Activated T-cell treated with anti-CD3 and anti-CD28 coated beads, Interleukin-2, amount 50 U/mL, for 48 hours (primary cell): ENCODE results near the gene NNMT.

Source experiments
- DNase-seq, 2 experiments: peaks; one replicate each; pipeline ENCODE4 v3.0.0-alpha.2; 2020

Gene NNMT

GRCh38 chr11:114295676-114296604 is at the start of gene NNMT:
TSS of gene NNMT (plus strand) at chr11:114296399. CDS start at chr11:114296557, 158 bp downstream.
- no peak for DNase-seq

GRCh38 chr11:114247070-114247789 is 49.0 kb upstream of the NNMT start:
- DNase-seq, result no peak

GRCh38 chr11:114250180-114250579 is 46.0 kb upstream of the NNMT start:
- no peak for DNase-seq

- DNase-seq, result no peak
Observed at GRCh38 chr11:114250993-114251814, 45.0 kb upstream of the NNMT start.

GRCh38 chr11:114251815-114252337 is 44.3 kb upstream of the NNMT start:
- no peak for DNase-seq

- DNase-seq, result no peak
Observed at GRCh38 chr11:114252767-114253166, 43.4 kb upstream of the NNMT start.

- no peak for DNase-seq
Observed at GRCh38 chr11:114253771-114254170, 42.4 kb upstream of the NNMT start.

- DNase-seq, result no peak
Observed at GRCh38 chr11:114254571-114255146, 41.5 kb upstream of the NNMT start.

- no peak for DNase-seq
Observed at GRCh38 chr11:114255289-114255688, 40.9 kb upstream of the NNMT start.

- no peak for DNase-seq
Observed at GRCh38 chr11:114256176-114256966, 39.8 kb upstream of the NNMT start.

GRCh38 chr11:114256967-114257286 is 39.3 kb upstream of the NNMT start:
- no peak for DNase-seq

- DNase-seq, result no peak
Observed at GRCh38 chr11:114257621-114258558, 38.3 kb upstream of the NNMT start.

- DNase-seq, result no peak
Observed at GRCh38 chr11:114258696-114259095, 37.5 kb upstream of the NNMT start.

GRCh38 chr11:114259124-114259526 is 37.1 kb upstream of the NNMT start:
- no peak for DNase-seq

GRCh38 chr11:114259551-114259983 is 36.6 kb upstream of the NNMT start:
- DNase-seq, result no peak

GRCh38 chr11:114260077-114260476 is 36.1 kb upstream of the NNMT start:
- no peak for DNase-seq

GRCh38 chr11:114260483-114260882 is 35.7 kb upstream of the NNMT start:
- no peak for DNase-seq

- DNase-seq, result no peak
Observed at GRCh38 chr11:114261791-114262190, 34.4 kb upstream of the NNMT start.

GRCh38 chr11:114262681-114263512 is 33.3 kb upstream of the NNMT start:
- DNase-seq, result no peak
